Measurements from ENCODE around the gene CKAP2L. TPM values are rescaled to one million over a fixed set of nuclear protein-coding genes. Genes with fewer than 3 reads are reported as not detected.

CKAP2L gene
- polyA plus RNA-seq, 1 donor from 2014 or later, result 0.78 TPM

GRCh38 chr2:112723995-112724394, 40.4 kb downstream of the CKAP2L start:
- Histone ChIP-seq H3K9ac (ENCODE audit: low read length) (no peak overlapping the region), H3F3A (ENCODE audit: insufficient read depth, low read length, poor library complexity, severe bottlenecking) (no peaks in the 10 kb centered on the region), H4K20me1 (ENCODE audit: insufficient read depth) (no peaks in the 10 kb centered on the region), H3K36me3 (ENCODE audit: insufficient read depth, low read length) (no peaks in the 10 kb centered on the region), H3K9me3 (ENCODE audit: low read length) (no peaks in the 10 kb centered on the region), H3K79me2 (replicated peaks; ENCODE audit: insufficient read depth, low read length) (no peaks in the 10 kb centered on the region), H2AFZ (ENCODE audit: low read depth, low read length) (no peak overlapping the region), H3K9me2 (ENCODE audit: insufficient read depth, low read length) (no peaks in the 10 kb centered on the region), H3K4me2 (ENCODE audit: low read length) (no peak overlapping the region), H3K27me3 (ENCODE audit: insufficient read depth, low read depth, low read length) (no peaks in the 10 kb centered on the region), H3K4me3 (ENCODE audit: low read length) (no peak overlapping the region), H3K27ac (ENCODE audit: low read length) (no peak overlapping the region)
- no peak for TF ChIP-seq MXI1 (conservative IDR thresholded peaks at IDR 0.05; ENCODE audit: poor library complexity, severe bottlenecking)
- TF ChIP-seq CTCF (IDR thresholded peaks at IDR 0.05; ENCODE audit: poor library complexity, severe bottlenecking), result no peak
- TF ChIP-seq SMC3 (conservative IDR thresholded peaks at IDR 0.05; ENCODE audit: poor library complexity), result no peak
- TF ChIP-seq RAD21 (conservative IDR thresholded peaks at IDR 0.05), result no peak
- no peak for TF ChIP-seq TAF1 (IDR thresholded peaks at IDR 0.05; ENCODE audit: low read depth)

- Histone ChIP-seq H3K4me2 (ENCODE audit: low read length) (no peak overlapping the region), H3K36me3 (ENCODE audit: insufficient read depth, low read length) (no peaks in the 10 kb centered on the region), H3K9me3 (ENCODE audit: low read length) (no peaks in the 10 kb centered on the region), H3K9me2 (ENCODE audit: insufficient read depth, low read length) (no peaks in the 10 kb centered on the region), H3K9ac (ENCODE audit: low read length) (no peak overlapping the region), H3K27ac (ENCODE audit: low read length) (no peak overlapping the region), H3K79me2 (replicated peaks; ENCODE audit: insufficient read depth, low read length) (no peaks in the 10 kb centered on the region), H4K20me1 (ENCODE audit: insufficient read depth) (no peaks in the 10 kb centered on the region), H3K4me3 (ENCODE audit: low read length) (no peak overlapping the region), H3K27me3 (ENCODE audit: insufficient read depth, low read depth, low read length) (no peaks in the 10 kb centered on the region), H3F3A (ENCODE audit: insufficient read depth, low read length, poor library complexity, severe bottlenecking) (no peaks in the 10 kb centered on the region), H2AFZ (ENCODE audit: low read depth, low read length) (no peak overlapping the region)
- no peak for TF ChIP-seq EP300 (conservative IDR thresholded peaks at IDR 0.05; ENCODE audit: poor library complexity, severe bottlenecking)
- no peak for TF ChIP-seq CTCF (IDR thresholded peaks at IDR 0.05; ENCODE audit: poor library complexity, severe bottlenecking)
- TF ChIP-seq EZH2 (IDR thresholded peaks at IDR 0.05; ENCODE audit: borderline replicate concordance, insufficient read depth, low read length, poor library complexity, severe bottlenecking), result no peak
- no peak for TF ChIP-seq TAF1 (IDR thresholded peaks at IDR 0.05; ENCODE audit: low read depth)
- no peak for TF ChIP-seq SMC3 (conservative IDR thresholded peaks at IDR 0.05; ENCODE audit: poor library complexity)
- TF ChIP-seq REST (IDR thresholded peaks at IDR 0.05; ENCODE audit: borderline replicate concordance), result no peak
- no peak for TF ChIP-seq POLR2AphosphoS5 (IDR thresholded peaks at IDR 0.05)
- TF ChIP-seq MXI1 (conservative IDR thresholded peaks at IDR 0.05; ENCODE audit: poor library complexity, severe bottlenecking), result no peak
- no peak for TF ChIP-seq RAD21 (conservative IDR thresholded peaks at IDR 0.05)
Observed at GRCh38 chr2:112723547-112723940, 40.9 kb downstream of the CKAP2L start.
